ENCODE data around the gene TIMP3.

The TIMP3 gene

DNA sequence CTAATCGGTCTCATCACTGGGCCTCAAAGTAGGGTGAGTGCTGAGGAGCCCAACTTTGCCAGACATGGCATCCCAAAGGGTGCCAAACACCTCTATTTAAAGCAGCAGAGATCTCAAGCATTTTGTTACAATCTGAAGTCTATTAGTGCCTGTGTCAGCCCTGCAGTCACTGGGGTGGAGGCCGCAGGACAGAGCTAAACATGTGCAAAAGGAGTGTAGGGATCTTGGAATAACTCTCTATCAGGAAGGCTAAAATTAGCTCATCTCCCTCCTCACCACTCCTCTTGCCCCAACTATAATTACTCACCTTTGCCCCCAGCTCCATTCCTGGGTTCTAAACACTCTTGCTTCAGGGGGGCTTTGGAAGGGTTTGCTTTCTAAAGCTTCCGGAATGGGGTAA, 87.5 kb downstream of the TIMP3 start:
- no peak for DNase-seq

DNA sequence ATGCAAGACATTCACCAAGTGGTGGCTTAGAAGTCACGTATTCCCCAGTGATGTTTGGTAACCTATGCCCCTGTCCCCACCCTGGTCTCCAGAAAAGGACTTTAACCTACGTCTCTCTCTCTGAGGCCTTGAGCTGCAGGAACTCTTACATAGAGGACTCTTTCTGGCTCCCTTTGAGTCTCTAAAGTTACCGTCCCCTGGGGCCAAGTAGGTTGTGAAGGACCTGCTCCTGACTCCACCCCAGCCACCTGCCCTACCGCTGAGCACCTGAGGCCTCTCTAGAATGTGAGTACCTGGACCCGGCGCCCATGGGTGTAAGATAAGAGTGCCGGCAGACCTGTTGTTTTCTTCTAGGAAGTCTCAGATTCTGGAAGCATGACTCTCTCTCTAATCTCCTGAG, 95.4 kb downstream of the TIMP3 start:
- no peak for DNase-seq

DNA sequence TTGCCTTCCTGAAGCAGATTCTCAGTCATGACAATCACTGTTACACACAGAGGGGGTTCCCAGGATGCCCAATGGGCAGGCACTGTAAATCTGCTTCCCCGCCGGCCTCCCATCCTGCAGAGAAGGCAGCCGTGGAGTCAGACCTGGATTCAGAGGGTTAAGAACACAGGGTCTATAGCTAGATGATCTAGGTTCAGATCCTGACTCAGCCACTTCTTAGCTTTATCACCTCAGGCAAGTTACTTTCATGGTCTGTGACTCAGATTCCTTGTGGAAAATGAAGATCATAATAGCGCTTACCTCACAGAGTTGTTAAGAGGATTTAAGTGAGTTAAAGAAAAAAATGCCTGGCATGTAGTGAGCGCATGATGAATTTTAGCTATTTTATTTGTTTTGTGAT, 95.9 kb downstream of the TIMP3 start:
- DNase-seq, result no peak

DNA sequence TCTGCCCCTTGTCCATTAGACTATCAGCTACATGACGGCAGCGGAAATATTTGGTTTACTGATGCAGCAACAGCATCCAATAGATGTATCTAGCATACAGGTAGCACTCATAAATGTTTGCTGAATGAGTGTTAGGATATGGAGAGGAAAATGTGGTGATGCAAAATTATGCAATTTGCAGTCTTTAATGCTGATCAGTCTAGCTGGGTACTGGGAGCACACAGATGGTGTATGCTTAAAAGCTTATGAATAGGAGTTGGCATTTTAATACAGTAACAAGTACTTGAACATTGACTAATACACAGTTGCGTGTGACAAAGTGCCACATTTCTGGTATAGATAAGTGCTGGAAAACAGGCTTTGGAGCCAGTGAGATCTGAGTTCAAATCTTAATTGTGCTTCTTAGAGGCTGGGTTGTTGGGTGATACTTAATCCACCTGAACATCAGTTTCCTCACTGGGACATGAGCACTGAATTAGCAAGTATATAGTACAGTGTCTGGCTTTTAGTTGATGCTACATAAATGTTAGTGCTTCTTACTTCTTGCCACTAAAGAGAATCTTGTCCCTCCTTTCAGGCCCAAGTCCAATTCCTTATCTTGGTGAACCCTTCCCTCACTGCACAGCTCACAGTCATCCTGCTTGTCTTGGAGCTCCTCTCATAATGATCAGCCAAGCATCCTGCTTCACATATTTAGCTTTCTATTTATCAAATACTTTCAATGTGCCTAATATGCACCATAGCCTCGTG, 99.6 kb downstream of the TIMP3 start:
- DNase-seq, result no peak

DNA sequence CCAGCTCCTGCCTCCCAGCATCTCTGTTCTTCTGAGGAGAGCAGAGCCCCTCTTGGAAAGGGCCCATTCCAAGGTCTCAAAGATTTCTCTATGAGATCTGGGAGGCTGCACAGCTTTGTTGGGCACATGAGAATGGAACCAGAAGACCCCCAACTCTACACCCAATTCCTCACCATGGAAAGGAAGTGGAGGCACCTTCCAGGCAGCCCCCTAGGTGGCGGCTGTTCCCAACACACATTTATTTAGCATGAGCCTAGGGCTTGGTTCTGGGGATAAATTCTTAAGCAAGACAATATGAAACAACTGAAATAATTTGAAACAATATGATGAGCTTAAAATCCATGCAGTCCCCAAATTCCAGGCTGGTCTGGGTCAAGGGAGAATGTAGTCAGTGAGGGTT, 100.4 kb downstream of the TIMP3 start:
- no peak for DNase-seq

DNA sequence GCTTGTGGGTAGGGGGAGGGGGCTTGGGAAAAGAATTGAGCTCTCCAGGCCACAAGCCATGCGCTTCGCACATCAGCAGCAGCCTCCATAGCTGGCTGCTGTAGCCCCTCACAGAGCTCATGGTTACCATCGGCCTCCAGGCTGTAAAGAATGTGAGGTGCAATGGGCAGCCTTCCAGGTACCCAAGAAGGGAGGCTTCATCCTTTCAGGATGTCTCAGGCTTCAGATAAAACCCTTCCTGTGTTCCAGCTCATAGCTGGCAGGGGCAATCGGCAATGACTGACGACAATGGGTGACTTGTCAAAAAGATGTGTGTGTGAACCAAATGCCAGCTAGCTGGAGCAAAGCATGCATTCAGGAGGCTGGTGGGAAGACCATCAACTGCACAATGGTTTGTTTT, 102.0 kb downstream of the TIMP3 start:
- no peak for DNase-seq

DNA sequence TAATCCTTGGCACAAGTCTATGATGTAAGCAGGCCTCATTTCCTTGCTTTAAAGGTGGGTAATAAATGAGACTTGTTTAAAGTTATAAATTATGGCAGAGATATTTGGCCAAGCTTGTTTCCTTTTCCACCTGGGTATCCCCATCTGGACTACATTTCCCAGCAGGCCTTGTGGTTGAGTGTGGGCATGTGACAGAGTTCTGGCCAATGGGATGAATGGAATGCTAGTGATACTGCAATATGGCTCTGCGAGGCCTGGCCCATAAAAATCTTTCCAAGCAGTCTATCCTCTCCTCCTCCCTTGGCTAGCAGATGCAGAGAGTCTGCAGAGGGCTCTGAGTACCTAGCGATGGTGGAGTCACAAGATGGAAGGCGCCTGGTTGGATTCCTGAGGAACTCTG, 102.5 kb downstream of the TIMP3 start:
- no peak for DNase-seq

DNA sequence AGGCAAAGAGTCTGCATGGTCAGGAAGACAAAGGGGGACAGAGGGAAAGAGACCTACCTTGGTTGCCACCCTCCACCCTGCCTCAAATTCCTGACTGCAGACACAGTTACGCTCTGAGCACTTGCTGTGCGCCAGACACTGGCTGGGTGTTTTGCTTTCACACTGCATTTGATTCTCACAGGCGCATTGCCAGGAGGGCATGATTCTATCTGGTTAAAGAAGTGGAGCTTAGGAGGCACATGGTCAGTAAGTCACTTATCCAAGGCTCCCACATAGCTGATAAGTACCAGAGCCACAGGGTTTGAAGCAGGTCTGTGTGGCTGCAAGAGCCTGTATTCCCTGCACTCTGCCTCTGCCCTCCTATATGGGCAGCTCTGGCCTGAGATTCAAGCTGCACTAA, 103.9 kb downstream of the TIMP3 start:
- DNase-seq, result no peak

DNA sequence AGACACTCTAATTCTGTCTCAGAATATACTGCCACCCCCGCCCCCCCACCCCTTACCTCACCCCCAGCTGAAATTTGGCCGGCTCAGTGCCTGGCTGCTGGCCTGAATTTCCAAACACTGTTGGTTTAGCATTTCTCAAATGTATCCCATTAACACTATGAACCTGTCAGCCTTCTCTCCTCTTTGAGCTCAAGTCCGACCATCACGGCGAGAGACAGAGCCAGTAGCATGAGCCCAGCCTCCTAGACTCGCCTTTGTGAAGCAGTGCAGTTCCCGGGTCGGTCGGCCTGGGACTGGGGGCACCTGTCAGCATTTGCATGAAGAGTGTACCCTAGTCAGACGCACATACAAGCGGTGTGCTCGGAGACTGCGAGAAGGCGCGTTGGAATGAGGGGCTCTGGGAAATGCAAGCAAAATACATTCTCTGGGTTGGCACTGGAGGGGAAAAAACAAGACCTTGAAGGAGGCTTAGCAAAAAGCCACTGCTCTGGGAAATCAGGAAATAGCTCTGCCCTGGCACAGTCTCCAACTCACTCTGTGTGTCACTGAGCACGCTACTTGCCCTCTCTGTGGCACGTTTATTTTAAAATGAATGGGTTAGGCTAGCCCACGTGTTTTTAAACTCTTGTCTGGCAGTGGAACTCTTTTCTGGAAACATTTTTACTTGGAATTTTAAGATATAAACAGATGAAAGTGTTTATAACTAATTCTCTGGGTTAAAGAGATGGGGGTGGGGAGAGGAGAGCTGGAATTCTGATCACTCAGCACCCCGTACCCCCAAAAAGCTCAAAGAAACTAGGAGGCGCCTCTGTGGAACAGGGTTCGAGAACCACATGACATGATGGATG, 108.3 kb downstream of the TIMP3 start:
- no peak for DNase-seq

DNA sequence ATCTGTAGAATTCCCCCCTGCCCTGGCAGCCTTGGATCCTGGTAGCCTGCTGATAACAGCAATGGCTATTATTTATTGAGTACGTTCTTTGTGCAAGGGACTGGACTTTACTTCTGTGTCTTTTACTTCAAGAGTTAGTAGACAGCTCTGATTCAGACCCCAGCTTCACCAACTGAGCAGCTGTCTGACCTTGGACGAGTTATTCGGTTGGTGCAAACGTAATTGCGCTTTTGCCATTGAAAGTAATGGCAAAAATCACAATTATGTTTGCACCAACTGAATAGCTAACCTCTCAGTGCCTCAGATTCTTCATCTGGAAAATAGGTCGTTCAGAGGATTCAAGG, 108.9 kb downstream of the TIMP3 start:
- DNase-seq, result no peak

DNA sequence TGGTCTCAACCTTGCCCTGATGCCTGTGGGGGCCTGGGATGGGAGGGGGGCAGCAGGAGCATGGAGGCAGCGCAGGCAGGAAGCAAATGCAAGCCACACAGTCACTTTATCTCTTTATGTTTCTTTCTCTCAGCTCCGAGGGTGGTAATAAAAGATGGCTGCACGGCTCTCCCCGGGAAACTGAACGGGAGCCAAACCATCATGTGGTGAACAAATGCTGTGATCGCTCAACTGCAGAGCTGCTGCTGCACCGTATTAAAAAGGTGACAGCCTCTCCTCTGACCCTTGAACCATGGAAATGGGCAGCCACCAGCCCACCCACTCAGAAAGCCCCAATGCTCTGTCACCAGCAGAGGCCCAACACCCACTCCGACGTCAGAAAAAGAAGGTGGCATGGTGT, 110.0 kb downstream of the TIMP3 start:
- no peak for DNase-seq

Data from NCI-H187 treated with DMSO at 0.1 percent for 48 hours (cell line).